Spleen (tissue), 11 donors: Measurements from ENCODE around the gene LDHD. TPM values are rescaled to one million over a fixed set of nuclear protein-coding genes. Genes with fewer than 3 reads are reported as not detected.
"Not testable (repeated sequence)": the region's sequence is repeated elsewhere in the genome, so short reads cannot be mapped to it uniquely, and the experiment has no call there.

ENCODE experiments used
- DNase-seq: peaks from one replicate; pipeline ENCODE4 v3.0.0-alpha.2; 2020
- H3K27ac ChIP-seq, 8 donors: fragments of 200-600 bp; sonication (generic) in 7 of 8; 1 replicate in 4 of 8; 2 replicates in 4 of 8; pipeline versions ENCODE4 v1.5.0 to v1.8.0; 2016 to 2021; ENCODE audit warnings: inconsistent platforms in 4 of 8, mild to moderate bottlenecking in 4 of 8, moderate library complexity in 1 of 8
- H3K27me3 ChIP-seq, 7 donors: fragments of 200-600 bp; sonication (generic) in 6 of 7; replicated peaks in 1 of 7; 1 replicate in 4 of 7; 2 replicates in 3 of 7; pipeline versions ENCODE4 v1.5.0 to v1.8.0; 2016 to 2021; ENCODE audit warnings: inconsistent platforms in 3 of 7, mild to moderate bottlenecking in 1 of 7
- H3K36me3 ChIP-seq, 6 donors: fragments of 200-600 bp; sonication (generic) in 5 of 6; 1 replicate in 4 of 6; 2 replicates in 2 of 6; pipeline versions ENCODE4 v1.5.0 to v1.8.0; 2016 to 2021; ENCODE audit warnings: inconsistent platforms in 2 of 6
- H3K4me1 ChIP-seq, 6 donors: fragments of 200-600 bp; sonication (generic) in 5 of 6; 1 replicate in 3 of 6; 2 replicates in 3 of 6; pipeline versions ENCODE4 v1.5.0 to v1.8.0; 2016 to 2021; ENCODE audit warnings: inconsistent platforms in 3 of 6
- H3K4me3 ChIP-seq, 8 donors: fragments of 200-600 bp; sonication (generic) in 7 of 8; 1 replicate in 4 of 8; 2 replicates in 4 of 8; pipeline versions ENCODE4 v1.5.0 to v1.8.0; 2016 to 2021; ENCODE audit warnings: inconsistent platforms in 4 of 8, mild to moderate bottlenecking in 4 of 8, moderate library complexity in 2 of 8
- H3K9me3 ChIP-seq, 8 donors: fragments of 200-600 bp; sonication (generic) in 7 of 8; 1 replicate in 4 of 8; 2 replicates in 4 of 8; pipeline versions ENCODE4 v1.5.0 to v1.8.0; 2016 to 2021; ENCODE audit warnings: inconsistent platforms in 4 of 8
- POLR2A ChIP-seq, 3 donors: fragments of 450-650 bp; IDR thresholded peaks; one replicate each; pipeline ENCODE4 v1.5.1; 2017; ENCODE audit warnings: antibody characterized with exemption in 3 of 3, mild to moderate bottlenecking in 1 of 3
- POLR2AphosphoS5 ChIP-seq, 3 donors: sonication (generic); formaldehyde crosslinking; IDR thresholded peaks; one replicate each; pipeline ENCODE4 v1.5.1; 2017; ENCODE audit warnings: antibody characterized with exemption in 3 of 3
- WGBS, 5 donors: extraction: QIAGEN DNeasy Blood & Tissue Kit in 3 of 5; methylation state at CpG; one replicate each; pipeline versions ENCODE4 v1.1.5 to v1.1.7; 2013 to 2018; 5-methylcytosine and 5-hydroxymethylcytosine counted together
- intact Hi-C: fragments of 100-400 bp; cut with DNase I; formaldehyde crosslinking; loops from one replicate; pipeline ENCODE4 v1.15.0; 2023; ENCODE audit warnings: low total_unique reads
- polyA plus RNA-seq, 3 donors: library from polyadenylated mRNA; stranded (reverse); fragments of 200-250 nt; gene quantifications; one replicate each; pipeline ENCODE4 v1.2.1, GENCODE V29; 2013
- total RNA-seq, 7 donors: library from RNA; depleted of rRNA in 3 of 7; stranded (reverse); fragments of >200 nt in 3 of 7; fragmentation: NEBNext Ultra II Directional in 4 of 7; extraction: Animal tissue kit (Norgen Biotek cat#: 25700) in 4 of 7; gene quantifications; one replicate each; pipeline versions ENCODE4 v1.1.0 to v1.2.1, GENCODE V29; 2016 to 2021
- TF ChIP-seq, protein P1 (sequence below), 11 experiments: fragments of 200-600 bp in 7 of 11; fragments of 450-650 bp in 4 of 11; sonication (generic) in 4 of 11; IDR thresholded peaks in 8 of 11; conservative IDR thresholded peaks in 3 of 11; 1 replicate in 7 of 11; 2 replicates in 4 of 11; pipeline versions ENCODE4 v1.4.0 to v1.8.0; 2016 to 2021; ENCODE audit warnings: antibody characterized with exemption in 11 of 11, inconsistent platforms in 4 of 11, mild to moderate bottlenecking in 1 of 11
- donor health status: healthy with polysubstance abuse.
- donor health status: DM: no; HTN: no; CAD: no; lungs with moderate emphysema.
- donor health status: DM: no; HTN: no; CAD: no.
- donor health status: Bipolar disorder and iron deficiency.
- donor health status: healthy.
- donor health status: DM: no; HTN: no; CAD: no.
- donor health status: DM: yes; HTN: yes; CAD: no.

The LDHD gene
- total and polyA plus RNA-seq, 10 donors, result 0.53 to 3.3 (median 1.1) TPM

DNA sequence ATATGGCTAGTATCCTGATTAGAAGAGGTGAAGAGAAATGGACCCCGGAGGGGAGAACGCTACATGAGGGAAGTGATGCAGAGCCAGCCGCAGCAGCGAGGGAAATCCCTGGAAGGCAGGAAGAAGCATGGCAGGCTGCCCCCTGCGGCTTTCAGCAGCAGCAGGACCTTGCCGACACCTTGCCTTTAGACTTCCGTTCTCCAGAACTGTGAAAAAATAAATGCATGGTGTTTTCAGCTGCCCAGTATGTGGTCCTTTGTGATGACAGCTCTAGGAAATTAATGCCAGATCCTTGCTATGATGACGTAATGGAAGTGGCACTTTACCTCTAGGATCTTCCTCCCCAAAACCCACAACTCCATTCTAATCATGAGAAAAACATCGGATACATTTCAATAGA lies 22.1 kb upstream of the LDHD start:
- no peaks in the 10 kb centered on the region for H3K9me3 ChIP-seq
- H3K36me3 ChIP-seq, result no peaks in the 10 kb centered on the region
- no peak for DNase-seq
- no peak overlapping the region for H3K27ac ChIP-seq
- intact Hi-C loops, result no loop called here
- H3K4me1 ChIP-seq, result peaks cover 0 to 8% (median 0%) of the 10 kb centered on the region in 6 donors
- no peak for TF ChIP-seq POLR2AphosphoS5 (IDR thresholded peaks at IDR 0.05)
- TF ChIP-seq POLR2A (IDR thresholded peaks at IDR 0.05), result no peak
- 35 to 45% (median 40%) methylated on average over 9 of the region's 9 CpGs for whole genome bisulfite sequencing, 5 donors
- H3K4me3 ChIP-seq, result peak overlapping the region in 1 of 8 donors; percentile 18
- peaks cover 0 to 5% (median 0%) of the 10 kb centered on the region in 7 donors for H3K27me3 ChIP-seq

- DNase-seq, result no peak
- 29 to 64% (median 50%) methylated on average over 8 of the region's 8 CpGs for WGBS, 5 donors
- no peaks in the 10 kb centered on the region for H3K36me3 ChIP-seq
- H3K27ac ChIP-seq, result no peak overlapping the region
- peak overlapping the region in 1 of 8 donors; percentile 18 for H3K4me3 ChIP-seq
- intact Hi-C loops, result no loop called here
- TF ChIP-seq POLR2AphosphoS5 (IDR thresholded peaks at IDR 0.05) (no peak), POLR2A (IDR thresholded peaks at IDR 0.05) (no peak)
- TF ChIP-seq, protein P1, sequence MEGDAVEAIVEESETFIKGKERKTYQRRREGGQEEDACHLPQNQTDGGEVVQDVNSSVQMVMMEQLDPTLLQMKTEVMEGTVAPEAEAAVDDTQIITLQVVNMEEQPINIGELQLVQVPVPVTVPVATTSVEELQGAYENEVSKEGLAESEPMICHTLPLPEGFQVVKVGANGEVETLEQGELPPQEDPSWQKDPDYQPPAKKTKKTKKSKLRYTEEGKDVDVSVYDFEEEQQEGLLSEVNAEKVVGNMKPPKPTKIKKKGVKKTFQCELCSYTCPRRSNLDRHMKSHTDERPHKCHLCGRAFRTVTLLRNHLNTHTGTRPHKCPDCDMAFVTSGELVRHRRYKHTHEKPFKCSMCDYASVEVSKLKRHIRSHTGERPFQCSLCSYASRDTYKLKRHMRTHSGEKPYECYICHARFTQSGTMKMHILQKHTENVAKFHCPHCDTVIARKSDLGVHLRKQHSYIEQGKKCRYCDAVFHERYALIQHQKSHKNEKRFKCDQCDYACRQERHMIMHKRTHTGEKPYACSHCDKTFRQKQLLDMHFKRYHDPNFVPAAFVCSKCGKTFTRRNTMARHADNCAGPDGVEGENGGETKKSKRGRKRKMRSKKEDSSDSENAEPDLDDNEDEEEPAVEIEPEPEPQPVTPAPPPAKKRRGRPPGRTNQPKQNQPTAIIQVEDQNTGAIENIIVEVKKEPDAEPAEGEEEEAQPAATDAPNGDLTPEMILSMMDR (IDR thresholded peaks at IDR 0.05 in 8 of 11, conservative IDR thresholded peaks at IDR 0.05 in 3 of 11), result no peak
- H3K9me3 ChIP-seq, result no peaks in the 10 kb centered on the region
- H3K4me1 ChIP-seq, result peaks cover 0 to 8% (median 0%) of the 10 kb centered on the region in 6 donors
- H3K27me3 ChIP-seq, result peaks cover 0 to 7% (median 0%) of the 10 kb centered on the region in 7 donors
Measured at GRCh38 chr16:75138233-75138632, 21.7 kb upstream of the LDHD start.

- H3K27me3 ChIP-seq, result peaks cover 0 to 24% (median 0%) of the 10 kb centered on the region in 7 donors
- 69 to 84% (median 75%) methylated on average over 7 of the region's 7 CpGs for WGBS, 5 donors
- H3K4me1 ChIP-seq, result no peaks in the 10 kb centered on the region
- DNase-seq, result no peak
- H3K27ac ChIP-seq, result no peak overlapping the region
- peaks cover 0 to 28% (median 19%) of the 10 kb centered on the region in 8 donors for H3K9me3 ChIP-seq
- intact Hi-C loops, result no loop called here
- TF ChIP-seq POLR2AphosphoS5 (IDR thresholded peaks at IDR 0.05), result no peak
- H3K36me3 ChIP-seq, result no peaks in the 10 kb centered on the region
- H3K4me3 ChIP-seq, result no peak overlapping the region
Measured at GRCh38 chr16:75131081-75131480, 14.5 kb upstream of the LDHD start.

DNA sequence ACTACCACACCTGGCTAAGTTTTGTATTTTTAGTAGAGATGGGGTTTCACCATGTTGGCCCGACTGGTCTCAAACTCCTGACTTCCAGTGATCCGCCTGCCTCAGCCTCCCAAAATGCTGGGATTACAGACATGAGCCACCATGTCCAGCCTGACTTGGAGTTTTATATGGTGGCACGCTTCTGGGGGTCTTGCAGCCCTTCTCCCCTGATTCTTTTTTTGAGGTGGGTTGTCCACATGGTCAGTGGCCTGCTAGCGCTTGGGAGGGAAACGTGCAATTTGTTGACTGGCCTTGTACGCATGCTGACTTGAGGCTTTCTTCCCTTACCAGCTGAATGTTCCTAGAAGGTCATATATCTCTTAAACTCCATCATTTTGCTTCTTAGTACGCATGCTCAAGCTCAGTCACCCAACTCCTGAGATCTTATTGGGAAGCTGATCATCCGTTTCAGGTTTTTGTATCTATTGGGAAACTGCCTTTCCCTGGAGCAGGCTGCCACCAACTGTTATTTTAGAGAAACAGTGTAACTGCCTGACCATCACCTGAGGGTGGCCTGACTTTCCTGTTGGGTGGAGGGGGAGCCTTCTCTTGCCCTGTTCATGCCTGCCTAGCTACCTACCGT lies 13.7 kb upstream of the LDHD start:
- no peaks in the 10 kb centered on the region for H3K4me1 ChIP-seq
- no peak for DNase-seq
- H3K27me3 ChIP-seq, result peaks cover 0 to 19% (median 0%) of the 10 kb centered on the region in 7 donors
- intact Hi-C loops, result no loop called here
- H3K4me3 ChIP-seq, result no peak overlapping the region
- TF ChIP-seq POLR2AphosphoS5 (IDR thresholded peaks at IDR 0.05) (no peak), POLR2A (IDR thresholded peaks at IDR 0.05) (no peak)
- TF ChIP-seq, protein P1 (IDR thresholded peaks at IDR 0.05 in 8 of 11, conservative IDR thresholded peaks at IDR 0.05 in 3 of 11), result no peak
- no peak overlapping the region for H3K27ac ChIP-seq
- H3K9me3 ChIP-seq, result peaks cover 0 to 28% (median 19%) of the 10 kb centered on the region in 8 donors
- no peaks in the 10 kb centered on the region for H3K36me3 ChIP-seq
- 70 to 83% (median 73%) methylated on average over 9 of the region's 9 CpGs for WGBS, 5 donors

GRCh38 chr16:75129421-75130149 lies 13.0 kb upstream of the LDHD start:
- Histone ChIP-seq H3K27me3 (peaks cover 0 to 19% (median 0%) of the 10 kb centered on the region in 7 donors), H3K9me3 (peaks cover 0 to 28% (median 19%) of the 10 kb centered on the region in 8 donors)
- WGBS, 5 donors, result 39 to 51% (median 42%) methylated on average over 5 of the region's 5 CpGs
- H3K4me1 ChIP-seq, DNase-seq, H3K36me3 ChIP-seq, H3K4me3 ChIP-seq, intact Hi-C loops, H3K27ac ChIP-seq: not testable (repeated sequence)
